ENCODE measurements around the gene SERPINB2.
"Not testable (repeated sequence)": the region's sequence is repeated elsewhere in the genome, so short reads cannot be mapped to it uniquely, and the experiment has no call there.

The SERPINB2 gene

DNA sequence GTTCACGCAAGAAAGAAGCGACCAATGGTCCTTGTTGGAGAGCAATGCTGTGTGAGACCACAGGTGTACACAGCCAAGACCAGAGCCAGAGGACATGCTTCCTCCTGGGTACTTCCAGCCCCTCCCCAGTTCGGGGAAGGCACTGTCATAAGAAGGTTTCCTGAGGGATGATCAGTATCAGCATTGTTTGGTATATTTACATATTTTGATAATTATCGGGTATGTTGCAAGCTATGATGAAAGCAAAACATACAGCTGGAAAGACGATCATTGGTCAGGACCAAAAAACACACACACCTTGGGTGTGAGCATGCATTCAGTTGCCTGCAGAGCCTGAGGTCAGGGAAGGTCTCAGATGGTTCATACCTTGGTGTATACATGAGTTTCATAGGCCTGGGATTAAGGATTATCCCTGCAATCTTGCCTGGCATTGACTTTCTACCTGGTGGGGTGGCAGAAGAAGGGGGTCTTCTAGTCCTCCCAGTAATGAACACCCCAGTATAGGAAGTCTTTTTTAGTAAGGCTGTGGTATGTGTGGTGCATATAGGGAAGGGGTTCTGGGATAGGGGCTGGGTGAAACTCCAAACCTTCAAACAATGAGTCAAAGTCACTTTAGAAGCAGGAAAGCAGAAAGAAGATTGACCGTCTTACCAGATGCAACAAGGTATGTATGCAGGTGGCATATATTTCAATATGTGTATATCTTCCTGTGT is 2.9 kb downstream of the SERPINB2 start:
- no peak for DNase-seq

DNA sequence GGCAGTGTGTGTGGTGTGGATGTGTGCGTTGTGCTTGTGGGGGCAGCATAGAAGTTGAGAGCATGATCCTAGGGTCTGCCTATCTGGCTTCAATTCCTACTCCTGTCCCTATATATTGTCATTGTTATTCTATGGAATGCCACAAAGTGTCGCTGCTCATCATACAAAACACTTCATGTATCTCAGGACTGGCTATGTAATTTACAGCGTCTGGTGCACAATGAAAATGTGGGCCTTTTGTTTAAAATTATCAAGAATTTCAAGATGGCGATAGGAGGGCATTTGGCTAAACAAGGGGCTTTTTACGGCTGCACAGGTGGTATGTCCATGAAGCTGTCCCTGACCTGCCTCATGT is 3.4 kb downstream of the SERPINB2 start:
- no peak for DNase-seq

DNA sequence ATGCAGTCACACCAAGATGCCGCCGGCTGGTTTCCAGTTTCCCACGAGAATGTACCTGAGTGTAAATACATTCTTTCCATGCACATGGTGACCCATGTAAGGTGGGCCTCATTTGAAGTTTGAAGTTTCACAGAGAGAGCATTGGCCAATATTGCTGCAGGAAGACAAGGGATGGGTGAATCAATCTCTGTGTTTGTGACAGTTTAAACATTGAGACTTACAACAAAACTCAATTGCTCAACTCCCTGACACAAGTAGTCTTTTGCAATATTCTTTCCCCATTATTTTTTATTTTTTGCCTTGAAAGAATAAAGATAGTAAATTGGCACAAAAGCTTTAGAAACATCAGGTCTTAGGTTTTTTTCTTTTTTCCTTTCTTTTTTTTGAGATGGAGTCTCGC is 5.1 kb downstream of the SERPINB2 start:
- DNase-seq, result no peak

DNA sequence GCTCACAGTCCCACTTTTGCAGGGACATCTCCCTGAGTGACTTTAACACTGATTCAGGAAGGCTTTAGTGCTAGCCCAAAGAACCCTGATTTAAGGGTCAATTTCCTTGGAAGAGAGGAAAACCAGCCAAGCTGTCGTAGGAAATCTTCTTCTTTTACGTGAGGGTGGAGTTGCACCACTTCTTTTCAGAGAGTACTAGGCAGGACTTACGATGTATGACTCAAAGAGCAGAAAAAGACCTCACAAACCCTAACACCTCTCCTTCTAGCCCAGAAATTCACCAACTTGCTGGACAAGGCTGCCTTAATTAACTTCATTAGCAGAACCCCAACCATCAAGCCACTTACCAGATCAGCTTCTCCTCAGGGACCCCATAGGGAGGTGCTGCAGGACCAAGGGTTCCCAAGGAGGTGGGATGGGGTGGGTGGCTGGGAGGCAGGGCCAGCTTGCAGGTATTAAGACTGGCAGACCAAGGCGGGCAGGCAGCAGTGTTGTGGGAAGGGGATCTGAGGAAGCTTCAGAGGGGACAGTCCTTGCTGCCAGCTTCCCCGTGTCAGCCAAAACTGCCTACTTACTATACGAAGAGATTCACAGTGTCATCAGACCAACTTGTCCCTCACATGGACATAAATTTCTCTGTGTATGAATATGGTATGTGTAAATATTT is 6.7 kb downstream of the SERPINB2 start:
- no peak for DNase-seq

DNA sequence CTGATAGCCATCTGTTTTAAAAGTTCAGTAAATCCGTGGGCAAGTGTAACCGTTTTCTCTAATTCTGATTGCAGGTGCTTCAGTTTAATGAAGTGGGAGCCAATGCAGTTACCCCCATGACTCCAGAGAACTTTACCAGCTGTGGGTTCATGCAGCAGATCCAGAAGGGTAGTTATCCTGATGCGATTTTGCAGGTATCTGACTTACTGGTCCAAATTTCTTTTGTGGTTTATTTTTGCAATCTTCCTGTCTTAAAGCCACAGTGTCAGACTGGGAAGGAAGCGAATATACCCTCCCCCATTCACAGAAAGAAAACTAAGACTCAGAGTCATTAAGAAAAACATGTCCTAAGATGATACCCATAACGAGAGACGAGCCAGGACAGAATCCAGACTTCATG is 7.7 kb downstream of the SERPINB2 start:
- DNase-seq, result no peak

DNA sequence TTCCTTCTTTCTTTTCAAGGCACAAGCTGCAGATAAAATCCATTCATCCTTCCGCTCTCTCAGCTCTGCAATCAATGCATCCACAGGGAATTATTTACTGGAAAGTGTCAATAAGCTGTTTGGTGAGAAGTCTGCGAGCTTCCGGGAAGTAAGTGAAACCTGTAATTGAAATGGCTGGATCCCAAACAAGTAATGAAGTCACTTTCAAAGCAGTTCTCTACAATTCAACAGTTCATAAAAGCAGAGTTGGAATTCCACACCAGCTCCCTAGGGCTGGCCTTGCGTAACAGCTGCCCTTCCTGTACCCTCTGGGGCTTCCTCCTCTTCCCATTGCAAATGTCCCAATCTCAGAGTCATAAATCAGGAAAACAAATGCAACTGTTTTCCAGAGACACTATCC is 9.6 kb downstream of the SERPINB2 start:
- DNase-seq, result no peak

DNA sequence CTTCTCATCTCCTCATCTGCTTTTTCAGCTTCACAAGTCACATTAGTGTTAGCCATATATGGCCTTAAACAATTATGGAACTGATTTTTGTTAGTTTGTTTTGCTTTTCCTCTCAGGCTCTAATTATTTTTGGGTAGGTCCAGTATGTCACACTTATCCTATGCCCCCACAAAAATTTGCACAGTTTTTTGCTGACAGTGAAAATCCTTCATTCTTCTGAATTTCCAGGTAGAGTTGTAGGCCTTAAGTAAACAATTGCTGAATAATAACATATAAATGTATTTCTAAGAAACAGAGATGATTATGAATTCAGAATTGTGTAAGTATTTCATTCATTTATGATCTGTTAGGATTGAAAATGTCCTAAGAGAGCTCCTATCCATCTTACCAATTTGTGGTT is 11.7 kb downstream of the SERPINB2 start:
- no peak for DNase-seq

DNA sequence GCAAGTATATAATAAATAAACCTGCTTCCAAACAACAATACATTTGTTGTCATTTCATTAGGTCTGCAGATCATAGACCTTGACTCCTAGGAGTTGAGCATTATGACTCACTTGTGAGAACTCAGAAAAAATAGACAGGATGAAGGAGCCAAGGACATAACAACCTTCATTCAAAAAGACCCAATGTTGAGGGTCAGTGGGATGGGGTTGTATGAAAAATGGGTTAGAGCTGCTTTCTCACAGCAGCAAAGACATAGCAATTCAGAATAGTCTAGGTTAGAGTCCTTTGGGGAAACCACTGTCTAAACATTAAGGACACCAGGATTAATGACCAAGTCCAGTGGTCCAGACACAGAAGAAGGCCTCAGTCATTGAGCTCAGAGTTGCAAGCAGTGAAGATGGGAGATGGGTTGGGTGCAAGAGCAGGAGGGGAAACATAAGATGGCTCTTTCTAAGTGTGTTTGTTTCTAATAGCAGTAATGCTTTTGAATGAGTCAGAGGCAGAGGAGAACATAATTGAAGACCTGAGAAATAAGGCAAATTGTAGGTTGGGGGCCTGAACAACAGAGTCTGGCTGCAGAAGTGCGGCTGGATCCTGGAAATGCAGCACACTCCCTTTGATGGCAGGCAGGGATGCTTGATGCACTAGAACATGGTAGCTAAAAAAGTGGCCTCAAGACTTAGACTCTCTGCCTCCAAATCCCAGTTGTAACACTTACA is 16.5 kb downstream of the SERPINB2 start:
- DNase-seq, result no peak

DNA sequence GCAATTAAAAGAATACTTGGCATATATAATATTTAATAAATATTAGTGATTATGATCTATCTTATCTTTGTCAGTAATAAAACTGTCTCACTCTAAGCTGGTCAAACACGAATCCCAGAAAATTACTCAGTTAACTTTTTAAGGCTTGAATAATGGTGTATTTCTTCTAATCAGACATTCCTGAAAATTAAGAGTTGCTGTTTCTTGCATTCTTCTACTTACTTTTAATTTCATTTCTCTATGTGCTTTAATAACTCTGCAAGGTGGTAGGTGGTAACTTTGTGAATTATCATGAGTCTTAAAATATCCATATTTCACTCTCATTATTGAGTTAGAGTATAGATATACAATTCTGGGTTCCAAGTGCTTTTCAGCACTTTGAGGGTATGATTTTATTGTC is 17.2 kb downstream of the SERPINB2 start:
- no peak for DNase-seq

DNA sequence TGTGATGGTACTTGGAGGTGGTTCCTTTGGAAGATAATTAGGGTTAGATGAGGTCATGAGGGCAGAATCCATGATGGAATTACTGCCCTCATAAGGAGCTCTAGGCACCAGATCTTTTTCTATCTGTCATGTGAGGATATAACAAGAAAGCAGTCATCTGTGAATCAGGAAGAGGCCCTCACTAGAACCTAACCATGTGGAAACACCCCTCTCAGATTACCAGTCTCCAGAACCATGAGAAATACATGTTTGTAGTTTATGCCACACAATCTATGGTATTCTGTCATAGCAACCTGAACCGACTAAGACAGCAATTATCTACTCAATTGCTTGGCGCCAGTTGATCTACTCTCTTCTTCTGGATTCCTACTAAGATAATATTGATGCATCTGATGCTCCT is 17.9 kb downstream of the SERPINB2 start:
- DNase-seq, result no peak

DNA sequence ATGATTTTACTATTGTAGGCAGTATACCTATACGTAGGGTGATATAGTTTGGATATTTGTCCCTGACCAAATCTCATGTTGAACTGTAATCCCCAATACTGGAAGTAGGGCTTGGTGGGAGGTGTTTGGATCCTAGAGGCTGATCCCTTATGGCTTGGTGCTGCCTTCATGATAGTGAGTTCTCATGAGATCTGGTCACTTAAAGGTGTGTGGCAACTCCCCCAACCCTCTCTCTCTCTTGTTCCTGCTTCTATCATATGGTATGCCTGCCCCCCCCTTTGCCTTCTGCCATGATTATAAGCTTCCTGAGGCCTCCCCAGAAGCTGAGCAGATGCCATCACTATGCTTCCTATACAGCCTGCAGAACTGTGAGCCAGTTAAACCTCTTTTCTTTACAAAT is 18.6 kb downstream of the SERPINB2 start:
- DNase-seq, result no peak

DNA sequence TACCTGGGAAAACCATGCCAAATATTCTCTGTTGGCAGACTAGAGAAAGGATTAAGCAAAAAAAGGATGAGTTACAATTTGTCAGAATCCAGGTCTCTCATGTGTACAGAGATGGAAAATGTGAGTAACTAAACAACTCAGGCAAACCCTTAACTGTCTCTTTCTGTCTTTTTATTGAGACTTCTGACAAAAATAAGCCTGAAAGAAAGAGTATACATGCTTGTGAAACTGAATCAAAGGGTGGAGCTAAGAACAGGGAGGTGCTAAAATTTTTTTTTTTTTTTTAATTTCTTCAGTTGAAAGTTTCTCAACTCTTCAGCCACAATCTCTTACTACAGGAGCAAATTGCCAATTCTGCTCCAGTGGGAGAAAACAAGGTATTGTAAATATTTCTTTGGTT is 20.2 kb downstream of the SERPINB2 start, which contains the start of gene SERPINB10:
SERPINB10 (plus strand) TSS at position 295 of the 400 bp plus-strand sequence. CDS start 7,553 bp downstream, outside the sequence.
- no peak for DNase-seq

DNA sequence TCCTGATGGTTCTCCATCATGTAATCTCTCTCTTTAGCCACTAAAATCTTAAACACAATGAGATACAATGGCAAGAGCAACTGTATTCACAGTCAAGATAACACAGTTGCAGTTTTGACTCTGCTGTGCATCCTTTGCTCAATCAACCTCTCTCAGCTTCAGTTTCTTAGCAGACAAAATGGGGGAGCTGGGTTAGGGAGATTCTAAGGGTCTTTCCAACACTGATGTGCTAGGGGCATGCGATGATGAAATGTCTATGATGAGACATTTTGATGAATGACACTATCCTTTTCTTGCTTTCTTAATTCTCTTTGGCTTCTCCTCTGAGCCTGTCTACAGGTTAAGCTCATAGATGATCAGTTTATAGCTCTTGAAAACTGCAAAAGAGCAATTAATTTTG is 21.4 kb downstream of the SERPINB2 start:
- no peak for DNase-seq

DNA sequence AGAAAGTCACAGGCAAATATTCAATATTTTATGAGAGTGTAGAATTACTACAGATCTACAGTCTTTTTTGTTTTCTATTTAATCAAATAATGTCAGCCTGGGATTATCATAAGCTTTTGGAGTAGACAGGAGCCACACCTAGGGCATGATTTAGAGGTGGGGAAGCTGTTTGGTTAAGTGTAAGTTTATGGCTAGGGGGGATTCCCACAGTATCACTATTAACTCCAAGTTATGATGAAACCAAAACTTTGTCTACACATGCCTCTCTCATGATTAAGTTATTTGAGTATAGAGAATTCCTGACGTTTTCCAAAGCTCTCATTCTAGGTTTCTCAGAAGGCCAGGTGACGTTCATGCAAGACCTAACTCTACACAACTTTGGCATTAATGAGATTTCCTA is 22.4 kb downstream of the SERPINB2 start:
- DNase-seq, result no peak

DNA sequence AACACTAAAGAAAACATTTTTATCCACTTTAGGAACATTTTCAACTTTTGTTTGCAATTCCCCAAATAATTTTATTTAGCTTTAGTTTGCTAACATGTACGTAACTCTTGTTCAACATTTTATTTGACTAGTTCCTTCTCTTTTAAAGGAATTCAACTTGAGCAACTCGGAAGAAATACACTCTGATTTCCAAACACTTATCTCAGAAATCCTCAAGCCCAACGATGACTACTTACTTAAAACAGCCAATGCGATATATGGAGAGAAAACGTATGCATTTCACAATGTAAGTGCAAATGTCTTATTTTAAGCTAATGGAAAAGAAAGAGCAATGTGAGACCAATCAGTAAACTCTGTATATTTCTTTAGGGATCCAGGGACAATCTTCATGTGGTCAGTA is 30.3 kb downstream of the SERPINB2 start:
- DNase-seq, result no peak

DNA sequence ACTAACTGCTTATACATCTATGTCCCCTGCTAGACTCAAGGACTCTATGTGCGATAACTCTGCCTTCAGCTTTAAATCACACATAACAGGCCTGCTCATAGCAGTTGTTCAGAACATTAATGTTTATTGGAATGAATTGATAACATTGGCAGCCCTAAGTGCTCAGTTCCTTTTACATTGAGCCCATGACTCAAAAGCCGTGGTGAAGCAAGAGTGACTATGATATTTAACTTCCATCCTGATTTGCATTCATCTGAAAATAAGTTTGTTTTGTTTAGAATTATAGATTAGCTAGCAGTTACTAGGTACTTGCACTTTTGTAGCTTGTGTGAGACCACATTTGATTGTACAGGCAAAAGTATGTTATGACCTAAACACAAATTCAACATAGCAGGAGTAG is 34.5 kb downstream of the SERPINB2 start:
- no peak for DNase-seq

DNA sequence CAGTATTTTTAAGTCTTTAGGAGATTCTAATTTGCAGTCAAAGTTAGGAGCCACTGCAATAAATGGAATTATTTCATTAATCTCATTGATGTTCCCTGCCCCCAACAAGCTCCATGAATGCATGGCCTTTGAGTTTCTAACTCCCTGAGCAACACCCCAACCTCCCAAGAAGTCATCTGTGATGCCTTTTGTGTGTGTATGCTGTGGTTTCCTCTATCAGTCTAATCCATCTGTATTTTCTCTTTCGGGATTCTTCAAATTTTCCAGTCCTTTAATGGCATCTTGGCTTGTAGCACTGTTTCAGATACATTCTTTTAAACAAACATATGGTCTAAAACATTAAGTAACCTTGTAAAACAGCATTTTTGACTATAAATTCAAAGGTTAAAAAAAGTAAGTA is 37.0 kb downstream of the SERPINB2 start:
- DNase-seq, result no peak

DNA sequence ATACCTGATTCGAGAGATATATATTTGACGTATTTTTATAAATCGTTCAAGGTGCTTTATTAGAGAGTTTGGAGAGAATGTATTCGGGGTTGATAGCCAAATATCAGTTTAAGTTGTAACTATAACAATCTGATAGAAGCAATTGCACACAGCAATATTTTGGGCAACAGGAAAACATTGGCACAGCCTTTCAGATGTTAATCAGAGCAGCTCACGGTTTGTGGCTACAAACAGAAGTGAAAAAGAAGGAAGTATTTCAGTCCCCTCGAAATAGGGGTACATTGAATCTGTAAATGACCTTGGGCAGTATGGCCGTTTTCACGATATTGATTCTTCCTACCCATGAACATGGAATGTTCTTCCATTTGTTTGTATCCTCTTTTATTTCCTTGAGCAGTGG is 40.8 kb downstream of the SERPINB2 start:
- DNase-seq, result no peak

DNA sequence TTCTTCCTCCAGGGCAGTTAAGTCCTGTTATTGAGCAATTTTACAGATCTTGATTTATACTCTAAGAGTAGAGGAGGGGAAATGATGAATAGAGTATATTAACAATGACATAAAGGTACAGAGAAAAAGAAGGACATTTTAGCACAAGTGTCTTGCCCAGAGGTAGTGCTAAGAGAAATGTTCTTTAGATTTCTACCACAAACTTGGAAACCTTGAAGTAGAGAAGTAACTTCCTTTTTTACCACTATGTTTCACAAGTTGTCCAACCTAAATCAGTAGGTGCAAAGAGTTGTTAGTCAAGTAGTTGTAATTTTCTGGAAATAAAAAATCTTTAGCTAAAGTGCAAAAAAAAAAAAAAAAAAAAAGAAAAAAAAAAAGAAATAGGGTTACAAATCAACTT is 41.9 kb downstream of the SERPINB2 start:
- not testable (repeated sequence) for DNase-seq

DNA sequence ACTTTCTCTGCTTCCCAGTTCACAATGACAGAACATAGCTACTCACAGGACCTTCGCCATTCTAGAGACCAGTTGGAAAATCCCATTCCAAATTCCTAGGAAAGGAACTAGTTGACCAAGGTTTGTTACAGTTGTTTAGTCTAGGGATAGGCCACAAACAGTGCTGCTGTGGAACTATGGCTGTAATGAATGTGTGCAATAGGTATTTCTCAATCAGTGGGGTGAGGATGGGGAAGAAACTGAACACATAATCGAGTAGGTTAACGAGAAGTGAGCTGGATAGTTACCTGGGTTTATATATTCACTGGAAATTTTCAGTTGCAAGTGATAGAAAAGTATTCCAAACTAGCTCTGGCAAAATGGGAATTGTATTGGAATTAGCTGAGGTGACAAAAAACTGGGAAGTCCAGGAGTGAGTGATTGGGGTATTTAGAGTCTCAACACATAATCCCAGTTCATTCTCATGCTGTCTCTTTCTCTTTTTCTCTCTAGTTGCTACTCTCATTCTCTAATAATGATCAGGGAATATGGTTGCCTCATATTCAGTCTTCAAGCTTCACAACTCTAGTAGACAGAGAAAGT is 43.4 kb downstream of the SERPINB2 start:
- DNase-seq, result no peak

DNA sequence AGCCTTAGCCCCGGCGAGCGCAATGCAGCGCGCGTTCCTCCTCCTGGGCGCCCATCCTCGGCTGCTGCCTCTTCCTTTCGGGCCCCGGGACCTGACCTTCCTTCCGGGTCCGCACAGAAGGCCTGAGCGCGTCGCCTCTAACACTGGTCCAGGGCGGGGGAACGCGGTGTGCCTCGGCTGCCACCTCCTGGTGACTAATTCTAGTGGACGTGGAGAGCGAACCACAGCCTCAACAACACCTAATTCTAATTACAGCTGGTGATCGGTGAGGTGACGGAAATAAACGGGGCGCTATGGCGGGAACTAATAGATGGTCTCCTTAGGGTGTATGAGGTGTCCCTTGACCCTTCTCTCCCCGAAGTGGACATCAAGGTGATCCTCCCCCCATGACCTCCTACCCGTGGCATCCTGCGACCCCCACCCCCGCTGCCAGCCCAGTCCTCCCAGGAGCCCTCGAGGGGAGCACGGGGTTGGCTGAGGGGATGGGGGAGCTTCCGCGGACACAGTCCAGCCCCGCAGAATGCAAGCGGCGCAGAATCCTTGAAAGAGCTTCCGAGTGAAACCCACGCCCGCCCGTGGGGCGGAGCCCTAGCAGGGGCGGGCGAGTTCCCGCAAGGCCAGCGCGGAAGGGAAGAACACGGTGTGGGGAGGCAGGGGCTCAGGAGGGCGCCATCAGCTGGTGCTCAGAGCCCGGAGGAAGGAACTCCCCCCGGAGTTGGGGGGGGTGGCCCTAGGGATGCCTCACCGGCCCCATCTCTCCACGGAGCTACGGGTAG is 48.8 kb downstream of the SERPINB2 start:
- DNase-seq, result peak; percentile 20

DNA sequence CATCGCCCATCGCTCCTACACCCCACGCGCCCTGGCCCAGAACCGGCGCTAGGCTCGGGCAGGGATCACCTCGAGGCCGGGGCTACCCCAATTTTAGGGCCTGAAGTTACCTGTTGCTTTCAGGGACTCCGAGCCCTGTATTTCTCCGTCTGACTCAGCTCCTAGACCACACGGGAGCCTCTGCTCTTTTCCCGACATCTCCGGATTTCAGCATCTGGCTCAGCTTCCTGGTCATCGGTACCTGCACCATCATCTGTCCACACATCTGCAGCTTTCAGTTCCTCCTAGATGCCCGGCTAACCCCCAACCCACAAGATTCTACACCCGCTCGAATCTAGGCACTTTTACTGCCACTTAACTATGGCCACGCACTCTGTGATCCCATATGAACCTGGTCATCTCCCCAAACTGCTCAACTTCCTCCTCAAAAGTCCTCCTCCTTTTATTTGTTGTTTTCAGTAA is 49.5 kb downstream of the SERPINB2 start:
- no peak for DNase-seq

DNA sequence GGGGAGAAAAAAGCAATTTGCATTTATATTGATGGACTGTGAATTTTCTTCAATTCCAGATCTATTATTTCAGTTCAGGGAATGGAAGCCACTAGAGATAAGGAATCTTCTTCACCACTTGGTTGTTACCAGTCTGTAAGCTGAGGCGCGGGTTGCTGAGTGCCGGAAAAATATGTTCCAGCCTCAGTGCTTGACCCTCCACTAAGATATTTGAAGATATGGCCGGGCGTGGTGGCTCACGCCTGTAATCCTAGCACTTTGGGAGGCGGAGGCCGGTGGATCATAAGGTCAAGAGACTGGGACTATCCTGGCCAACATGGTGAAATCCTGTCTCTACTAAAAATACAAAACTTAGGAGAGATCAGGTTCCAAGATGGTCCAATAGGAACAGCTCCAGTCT is 52.5 kb downstream of the SERPINB2 start:
- DNase-seq, result no peak
